Trophoblast cell (in vitro differentiated cells and primary cell): ENCODE measurements around the gene MYOD1.

Experiments used
- DNase-seq, 2 donors: peaks; one replicate each; pipeline ENCODE4 v3.0.0-alpha.2; 2016
- H2AFZ ChIP-seq: 2 replicates; pipeline ENCODE4 v1.6.1; 2013; ENCODE audit warnings: low read length, moderate library complexity, mild to moderate bottlenecking; ENCODE audit not compliant: insufficient read depth, poor library complexity
- H2AK5ac ChIP-seq: 2 replicates; pipeline ENCODE4 v1.6.1; 2013; ENCODE audit warnings: mild to moderate bottlenecking, low read length
- H2BK120ac ChIP-seq: 2 replicates; pipeline ENCODE4 v1.6.1; 2013; ENCODE audit warnings: low read length, mild to moderate bottlenecking, moderate library complexity; ENCODE audit not compliant: insufficient read depth, poor library complexity
- H2BK12ac ChIP-seq: 2 replicates; pipeline ENCODE4 v1.6.1; 2013; ENCODE audit warnings: mild to moderate bottlenecking, low read length, moderate library complexity
- H2BK5ac ChIP-seq: 2 replicates; pipeline ENCODE4 v1.6.1; 2013; ENCODE audit warnings: low read length, low read depth, moderate library complexity, mild to moderate bottlenecking; ENCODE audit not compliant: poor library complexity
- H3K14ac ChIP-seq: 2 replicates; pipeline ENCODE4 v1.6.1; 2013; ENCODE audit warnings: mild to moderate bottlenecking, low read length
- H3K18ac ChIP-seq: 2 replicates; pipeline ENCODE4 v1.6.1; 2013; ENCODE audit warnings: mild to moderate bottlenecking, low read length
- H3K23ac ChIP-seq: 2 replicates; pipeline ENCODE4 v1.6.1; 2013; ENCODE audit warnings: low read length
- H3K27ac ChIP-seq: 2 replicates; pipeline ENCODE4 v1.5.1; 2013; ENCODE audit warnings: low read depth, mild to moderate bottlenecking, inconsistent platforms, low read length, moderate library complexity
- H3K27me3 ChIP-seq: 2 replicates; pipeline ENCODE4 v1.6.1; 2013; ENCODE audit warnings: inconsistent platforms, mild to moderate bottlenecking, low read length, moderate library complexity; ENCODE audit not compliant: insufficient read depth
- H3K36me3 ChIP-seq, 2 experiments: 1 replicate in 1 of 2; 2 replicates in 1 of 2; pipeline ENCODE4 v1.6.1; 2013; ENCODE audit warnings: low read length in 2 of 2, mild to moderate bottlenecking in 2 of 2, moderate library complexity in 1 of 2; ENCODE audit not compliant: insufficient read depth in 2 of 2, control insufficient read depth in 1 of 2
- H3K4ac ChIP-seq: 2 replicates; pipeline ENCODE4 v1.6.1; 2013; ENCODE audit warnings: low read depth, mild to moderate bottlenecking, low read length, moderate library complexity
- H3K4me1 ChIP-seq, 2 experiments: 1 replicate in 1 of 2; 2 replicates in 1 of 2; pipeline ENCODE4 v1.6.1; 2013; ENCODE audit warnings: low read length in 2 of 2, mild to moderate bottlenecking in 2 of 2, moderate library complexity in 1 of 2; ENCODE audit not compliant: insufficient read depth in 2 of 2, control insufficient read depth in 1 of 2
- H3K4me2 ChIP-seq: 2 replicates; pipeline ENCODE4 v1.6.1; 2013; ENCODE audit warnings: inconsistent platforms, mild to moderate bottlenecking, low read length, moderate library complexity
- H3K4me3 ChIP-seq: 2 replicates; pipeline ENCODE4 v1.5.1; 2013; ENCODE audit warnings: mild to moderate bottlenecking, low read depth, low read length, inconsistent platforms
- H3K79me1 ChIP-seq: one replicate; pipeline ENCODE4 v1.6.1; 2013; ENCODE audit warnings: low read length
- H3K79me2 ChIP-seq: 2 replicates; pipeline ENCODE4 v1.6.1; 2013; ENCODE audit warnings: low read length, mild to moderate bottlenecking; ENCODE audit not compliant: control insufficient read depth, insufficient read depth, poor library complexity
- H3K9ac ChIP-seq: 2 replicates; pipeline ENCODE4 v1.6.1; 2013; ENCODE audit warnings: mild to moderate bottlenecking, low read length
- H3K9me3 ChIP-seq: 2 replicates; pipeline ENCODE4 v1.6.1; 2013; ENCODE audit warnings: low read depth, mild to moderate bottlenecking, control low read depth, inconsistent platforms, low read length; ENCODE audit not compliant: insufficient read depth
- H4K12ac ChIP-seq: 2 replicates; pipeline ENCODE4 v1.6.1; 2013; ENCODE audit warnings: low read depth, mild to moderate bottlenecking, low read length, moderate library complexity
- H4K8ac ChIP-seq: 2 replicates; pipeline ENCODE4 v1.6.1; 2013; ENCODE audit warnings: low read depth, mild to moderate bottlenecking, low read length, moderate library complexity
- H4K91ac ChIP-seq: one replicate; pipeline ENCODE4 v1.6.1; 2013; ENCODE audit warnings: low read depth, mild to moderate bottlenecking, low read length, moderate library complexity
- WGBS: extraction: QIAGEN DNeasy Blood & Tissue Kit; methylation state at CpG from one replicate; pipeline ENCODE4 v1.1.7; 2013; ENCODE audit warnings: missing lambda C conversion rate; ENCODE audit not compliant: insufficient read length, insufficient coverage; ENCODE audit errors: extremely low coverage; 5-methylcytosine and 5-hydroxymethylcytosine counted together

The MYOD1 gene

DNA sequence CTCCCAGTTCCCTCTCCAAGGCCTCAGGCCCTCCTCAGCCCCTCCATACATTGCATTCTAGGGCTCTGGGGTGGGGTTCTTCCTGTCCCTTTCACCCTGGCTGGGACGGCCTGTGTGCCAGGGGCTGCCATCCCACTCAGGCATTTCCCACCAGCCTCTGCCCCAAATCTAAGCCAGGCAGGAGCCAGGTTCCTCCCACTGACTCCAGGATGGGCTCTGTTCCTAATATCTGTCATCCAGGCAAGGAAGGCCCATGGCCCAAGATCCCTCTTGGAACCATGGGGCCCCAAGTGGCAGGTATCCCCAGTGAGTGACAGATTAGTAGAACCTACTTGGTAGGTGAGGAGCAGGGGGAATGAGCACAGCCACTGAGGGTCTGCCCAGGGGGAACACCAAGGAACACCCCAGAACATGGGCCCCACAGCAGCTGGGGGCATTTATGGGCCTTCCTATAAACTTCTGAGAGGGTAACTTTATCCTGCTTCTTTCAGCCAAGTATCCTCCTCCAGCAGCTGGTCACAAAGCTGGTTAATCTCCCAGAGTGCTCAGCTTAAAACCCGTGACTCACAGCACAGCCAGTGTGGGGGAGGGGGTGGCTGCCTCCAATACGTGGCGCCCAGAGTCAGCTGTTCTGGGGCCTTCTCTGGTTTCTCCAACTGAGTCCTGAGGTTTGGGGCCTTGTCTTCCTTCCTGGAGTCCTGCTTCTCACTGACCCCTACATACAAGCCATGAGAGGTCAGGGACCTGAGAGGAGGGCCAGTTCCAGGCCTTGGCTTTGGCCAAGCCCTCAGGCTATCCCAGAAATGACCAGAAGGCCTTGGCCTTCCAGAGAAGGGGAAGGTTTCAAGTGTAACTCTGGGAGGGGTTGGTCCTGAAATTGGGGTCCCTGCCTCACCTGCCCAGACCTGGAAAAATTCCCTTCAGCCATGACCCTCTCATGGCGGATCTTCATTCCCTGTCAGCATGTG lies 19.9 kb upstream of the MYOD1 start:
- Histone ChIP-seq H3K27ac (no peak overlapping the region), H3K4me2 (no peak overlapping the region), H2AFZ (no peak overlapping the region), H3K4me1 (peaks cover 0 to 2% of the 10 kb centered on the region in 2 experiments), H3K23ac (no peak overlapping the region), H3K4me3 (no peak overlapping the region), H3K79me1 (no peaks in the 10 kb centered on the region), H2BK5ac (no peak overlapping the region), H4K12ac (no peak overlapping the region), H2BK120ac (no peak overlapping the region), H3K79me2 (no peaks in the 10 kb centered on the region), H3K18ac (no peak overlapping the region), H3K36me3 (no peaks in the 10 kb centered on the region), H4K8ac (no peak overlapping the region), H2BK12ac (no peak overlapping the region), H3K9ac (no peak overlapping the region), H2AK5ac (no peak overlapping the region), H3K27me3 (peaks cover 29% of the 10 kb centered on the region), H3K9me3 (peaks cover 3% of the 10 kb centered on the region), H4K91ac (no peak overlapping the region), H3K14ac (no peak overlapping the region), H3K4ac (no peak overlapping the region)
- no CpG with 5 or more reads among the region's 5 CpGs for WGBS
- DNase-seq, result no peak

DNA sequence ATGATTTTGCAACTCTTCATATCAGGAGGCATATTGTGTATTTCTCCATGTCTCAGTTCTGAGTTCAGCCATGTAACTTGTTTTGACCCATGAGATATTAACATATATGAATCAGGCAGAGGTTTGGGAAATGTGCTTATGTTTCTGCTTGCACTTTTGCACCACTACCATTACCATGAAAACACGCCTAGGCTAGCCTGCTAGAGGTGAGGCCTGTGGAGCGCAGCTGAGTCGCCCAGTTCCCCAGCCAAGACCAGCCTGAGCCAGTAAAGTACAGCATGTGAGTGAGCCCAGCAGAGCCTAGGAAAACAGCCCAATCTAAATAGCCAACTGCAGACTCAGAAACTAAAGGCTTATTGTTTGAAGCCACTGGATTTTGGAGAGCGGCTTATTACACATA lies 18.4 kb upstream of the MYOD1 start:
- no peak overlapping the region for H3K27ac ChIP-seq
- no peak overlapping the region for H4K8ac ChIP-seq
- no peak overlapping the region for H3K14ac ChIP-seq
- H3K18ac ChIP-seq, result no peak overlapping the region
- H4K12ac ChIP-seq, result no peak overlapping the region
- no peak overlapping the region for H3K9ac ChIP-seq
- no peak overlapping the region for H3K4me2 ChIP-seq
- WGBS, result no CpG with 5 or more reads among the region's 4 CpGs
- no peak overlapping the region for H3K4me3 ChIP-seq
- H2AFZ ChIP-seq, result no peak overlapping the region
- H4K91ac ChIP-seq, result no peak overlapping the region
- no peak overlapping the region for H2BK12ac ChIP-seq
- H3K4ac ChIP-seq, result no peak overlapping the region
- H3K9me3 ChIP-seq, result peaks cover 1% of the 10 kb centered on the region
- DNase-seq, result no peak
- peaks cover 0 to 2% of the 10 kb centered on the region in 2 experiments for H3K4me1 ChIP-seq
- no peaks in the 10 kb centered on the region for H3K79me2 ChIP-seq
- H3K23ac ChIP-seq, result no peak overlapping the region
- no peaks in the 10 kb centered on the region for H3K79me1 ChIP-seq
- H2AK5ac ChIP-seq, result no peak overlapping the region
- H2BK5ac ChIP-seq, result no peak overlapping the region
- no peak overlapping the region for H2BK120ac ChIP-seq
- H3K36me3 ChIP-seq, result no peaks in the 10 kb centered on the region
- H3K27me3 ChIP-seq, result peaks cover 14% of the 10 kb centered on the region

DNA sequence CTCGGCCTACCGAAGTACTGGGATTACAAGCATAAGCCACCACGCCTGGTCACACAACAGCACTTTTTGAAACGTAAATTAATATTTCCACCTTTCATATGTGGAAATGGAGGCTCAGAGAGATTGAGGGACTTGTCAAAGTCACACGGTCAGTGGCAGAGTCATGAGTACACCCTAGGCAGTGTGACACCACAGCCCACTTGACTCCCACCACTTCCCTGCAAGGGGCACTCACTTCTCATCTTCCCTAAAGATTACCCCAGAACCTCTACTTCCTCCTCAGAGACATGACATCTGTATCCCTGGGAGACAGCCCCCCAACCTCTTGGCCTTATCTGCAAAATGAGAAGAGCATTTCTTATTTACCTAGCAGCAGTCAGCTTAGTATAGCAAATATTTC lies 16.5 kb upstream of the MYOD1 start:
- Histone ChIP-seq H3K4me1 (peaks cover 0 to 2% of the 10 kb centered on the region in 2 experiments), H3K79me2 (no peaks in the 10 kb centered on the region)
- no CpG with 5 or more reads among the region's 5 CpGs for WGBS

DNA sequence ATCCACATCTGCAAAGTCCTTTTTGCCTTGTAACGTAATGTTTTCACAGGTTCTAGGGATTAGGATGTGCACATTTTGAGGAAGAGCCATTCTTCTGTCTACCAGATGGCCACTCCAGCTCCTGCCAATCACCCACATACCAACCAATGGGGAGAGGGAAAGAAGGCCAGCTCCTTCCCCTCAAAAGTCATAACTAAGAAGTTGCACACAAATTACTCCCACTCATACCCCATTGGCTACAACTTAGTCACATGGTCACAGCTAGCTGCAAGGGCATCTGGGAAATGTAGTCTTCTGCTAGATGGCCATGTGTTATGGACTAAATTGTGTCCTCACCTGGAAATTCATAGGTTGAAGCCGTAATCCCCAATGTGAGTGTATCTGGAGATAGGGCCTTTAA lies 15.4 kb upstream of the MYOD1 start:
- Histone ChIP-seq H3K36me3 (no peaks in the 10 kb centered on the region), H3K4me2 (no peak overlapping the region), H4K12ac (no peak overlapping the region), H2AFZ (no peak overlapping the region), H2BK120ac (no peak overlapping the region), H3K23ac (no peak overlapping the region), H2BK12ac (no peak overlapping the region), H2AK5ac (no peak overlapping the region), H2BK5ac (no peak overlapping the region), H3K9ac (no peak overlapping the region), H3K4me1 (peaks cover 0 to 2% of the 10 kb centered on the region in 2 experiments), H3K27me3 (no peaks in the 10 kb centered on the region), H3K4ac (no peak overlapping the region), H3K18ac (no peak overlapping the region), H3K79me2 (no peaks in the 10 kb centered on the region), H3K14ac (no peak overlapping the region), H3K9me3 (peaks cover 1% of the 10 kb centered on the region), H4K91ac (no peak overlapping the region), H3K27ac (no peak overlapping the region), H4K8ac (no peak overlapping the region), H3K79me1 (no peaks in the 10 kb centered on the region), H3K4me3 (no peak overlapping the region)
- DNase-seq, result no peak
- no CpG with 5 or more reads among the region's 2 CpGs for whole genome bisulfite sequencing

More for the DNA sequence above, 16.5 kb upstream of the MYOD1 start:
- H3K36me3 ChIP-seq, result no peaks in the 10 kb centered on the region
- no peak overlapping the region for H3K27ac ChIP-seq
- no peak overlapping the region for H4K91ac ChIP-seq
- H3K9ac ChIP-seq, result no peak overlapping the region
- no peaks in the 10 kb centered on the region for H3K27me3 ChIP-seq
- no peak overlapping the region for H4K8ac ChIP-seq
- no peak overlapping the region for H3K4me3 ChIP-seq
- H2BK120ac ChIP-seq, result no peak overlapping the region
- H2BK5ac ChIP-seq, result no peak overlapping the region
- no peak overlapping the region for H3K14ac ChIP-seq
- no peak for DNase-seq
- no peak overlapping the region for H3K18ac ChIP-seq
- H2AK5ac ChIP-seq, result no peak overlapping the region
- H2BK12ac ChIP-seq, result no peak overlapping the region
- H3K23ac ChIP-seq, result no peak overlapping the region
- peaks cover 1% of the 10 kb centered on the region for H3K9me3 ChIP-seq
- H3K79me1 ChIP-seq, result no peaks in the 10 kb centered on the region
- no peak overlapping the region for H2AFZ ChIP-seq
- H3K4me2 ChIP-seq, result no peak overlapping the region
- H3K4ac ChIP-seq, result no peak overlapping the region
- H4K12ac ChIP-seq, result no peak overlapping the region
